Activated CD4-positive, alpha-beta T cell treated with anti-CD3 and anti-CD28 coated beads for 36 hours (primary cell): ENCODE data around the gene ZC3H12C. TPM values are rescaled to one million over a fixed set of nuclear protein-coding genes. Genes with fewer than 3 reads are reported as not detected.
"Not testable (repeated sequence)": the region's sequence is repeated elsewhere in the genome, so short reads cannot be mapped to it uniquely, and the experiment has no call there.

Source experiments
- ATAC-seq: fragments of 200-7000 bp; cut with Tn5 transposase; one replicate; pipeline ENCODE4 v1.10.0; 2021; ENCODE audit warnings: mild to moderate bottlenecking, moderate library complexity
- CTCF ChIA-PET: fragments of 350-600 bp; sonication (Branson Sonifier 250); formaldehyde crosslinking; loops from one replicate; lab custom pipeline; 2021; ENCODE audit warnings: antibody characterized with exemption; lab: Charles Lee
- POLR2A ChIA-PET: fragments of 350-600 bp; sonication (Branson Sonifier 250); formaldehyde crosslinking; loops from one replicate; lab custom pipeline; 2021; ENCODE audit warnings: antibody characterized with exemption, inconsistent platforms; lab: Charles Lee
- DNase-seq: peaks from one replicate; pipeline ENCODE4 v3.0.0-alpha.2; 2020
- H3K27ac Mint-ChIP-seq: one replicate; pipeline ENCODE4 v1.8.0; 2021; ENCODE audit warnings: mixed read lengths
- H3K27me3 Mint-ChIP-seq: one replicate; pipeline ENCODE4 v1.8.0; 2021; ENCODE audit warnings: mixed read lengths
- H3K36me3 Mint-ChIP-seq: one replicate; pipeline ENCODE4 v1.8.0; 2021; ENCODE audit warnings: low read depth, mixed read lengths
- H3K4me1 Mint-ChIP-seq: one replicate; pipeline ENCODE4 v1.8.0; 2021; ENCODE audit warnings: mixed read lengths
- H3K4me3 Mint-ChIP-seq: one replicate; pipeline ENCODE4 v1.8.0; 2021; ENCODE audit warnings: mild to moderate bottlenecking, moderate library complexity, mixed read lengths
- H3K9me3 Mint-ChIP-seq: one replicate; pipeline ENCODE4 v1.8.0; 2021; ENCODE audit warnings: low read depth, mixed read lengths
- intact Hi-C, 2 experiments: fragments of 100-400 bp; cut with DNase I in 1 of 2; cut with micrococcal nuclease in 1 of 2; formaldehyde crosslinking; loops; one replicate each; pipeline versions ENCODE4 v1.14.2 to v1.15.1; 2022 to 2024; cut with DNase I, micrococcal nuclease
- total RNA-seq, 2 experiments: library from RNA; stranded (reverse); gene quantifications; one replicate each; pipeline ENCODE4 v1.2.3, GENCODE V29; 2021

The ZC3H12C gene
- total RNA-seq, 2 experiments from 2014 or later = 1.6 TPM

DNA sequence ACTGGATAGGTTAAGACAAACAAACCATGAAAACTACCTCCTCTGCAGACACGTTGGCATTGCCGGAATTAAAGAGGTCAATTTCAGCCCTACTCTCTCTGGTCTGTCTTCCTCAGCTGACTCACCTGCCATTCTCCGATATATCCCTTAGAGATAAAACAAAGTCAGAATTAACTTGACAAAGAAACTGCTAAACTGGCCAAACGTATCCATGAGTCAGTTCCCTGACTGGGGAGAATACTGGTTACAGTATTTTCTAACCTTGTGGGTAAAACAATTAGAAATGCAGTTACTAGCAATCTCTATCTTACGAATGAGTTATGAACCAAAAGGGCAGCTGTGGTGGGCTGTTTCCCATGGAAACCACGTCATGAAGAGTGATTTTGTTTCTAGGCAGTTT is 107.0 kb downstream of the ZC3H12C start:
- Mint-ChIP-seq H3K27ac (no peak overlapping the region), H3K9me3 (no peaks in the 10 kb centered on the region), H3K4me3 (no peak overlapping the region), H3K4me1 (no peaks in the 10 kb centered on the region), H3K36me3 (no peaks in the 10 kb centered on the region), H3K27me3 (no peaks in the 10 kb centered on the region)
- ATAC-seq = no peak
- intact Hi-C loops = loop anchor here (2.0 to 10.0 kb wide), 3 partner anchors 167 to 1032 kb away; partner anchors contain the start of gene ARHGAP20 (in 1 of the 2)
- CTCF ChIA-PET = interaction anchor here (0.7 to 6.1 kb wide), 18 partner anchors 9 to 1230 kb away, joined by 3 to 85 read pairs (median 10); partner anchors contain the start of gene FDX1
- no peak for DNase-seq
- POLR2A ChIA-PET = no interaction called here

DNA sequence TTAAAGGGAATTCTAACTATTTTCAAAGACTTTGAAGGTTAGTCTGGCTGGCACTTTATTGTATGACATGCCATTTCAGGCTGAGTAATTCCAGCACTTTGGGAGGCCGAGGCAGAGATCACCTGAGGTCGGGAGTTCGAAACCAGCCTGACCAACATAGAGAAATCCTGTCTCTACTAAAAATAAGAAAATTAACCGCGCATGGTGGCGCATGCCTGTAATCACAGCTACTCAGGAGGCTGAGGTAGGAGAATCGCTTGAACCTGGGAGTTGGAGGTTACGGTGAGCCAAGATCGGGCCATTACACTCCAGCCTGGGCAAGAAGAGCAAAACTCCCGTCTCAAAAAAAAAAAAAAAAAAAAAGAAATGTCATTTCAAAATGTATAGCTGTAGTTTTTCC is 107.6 kb downstream of the ZC3H12C start:
- no peak overlapping the region for H3K4me3 Mint-ChIP-seq
- H3K27ac Mint-ChIP-seq = no peak overlapping the region
- no peaks in the 10 kb centered on the region for H3K36me3 Mint-ChIP-seq
- no peak for DNase-seq
- ATAC-seq = no peak
- CTCF ChIA-PET = interaction anchor here (0.7 to 6.1 kb wide), 36 partner anchors 9 to 1229 kb away, joined by 3 to 85 read pairs (median 4); partner anchors contain the start of gene FDX1
- intact Hi-C loops = loop anchor here (1.0 to 10.0 kb wide), 6 partner anchors 166 to 1031 kb away; partner anchors contain the start of gene ARHGAP20 (in 1 of the 2)
- H3K4me1 Mint-ChIP-seq = no peaks in the 10 kb centered on the region
- POLR2A ChIA-PET = no interaction called here
- H3K9me3 Mint-ChIP-seq = no peaks in the 10 kb centered on the region
- H3K27me3 Mint-ChIP-seq = no peaks in the 10 kb centered on the region

DNA sequence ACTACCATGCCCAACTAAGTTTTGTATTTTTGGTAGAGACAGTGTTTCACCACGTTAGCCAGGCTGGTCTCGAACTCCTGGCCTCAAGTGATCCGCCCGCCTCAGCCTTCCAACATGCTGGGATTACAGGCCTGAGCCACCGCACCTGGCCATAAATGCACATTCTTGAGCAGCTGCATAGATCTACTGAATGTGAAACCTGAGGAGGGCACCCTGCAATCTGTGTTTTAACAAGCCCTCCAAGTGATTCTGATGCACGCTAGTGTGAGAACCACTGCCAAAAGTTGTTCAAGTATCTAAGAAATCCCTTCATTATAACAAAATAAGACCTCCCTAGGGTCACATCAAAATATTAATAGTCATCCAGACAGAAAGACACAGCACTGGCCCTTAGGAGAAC is 113.9 kb downstream of the ZC3H12C start:
- Mint-ChIP-seq H3K4me3 (no peak overlapping the region), H3K9me3 (no peaks in the 10 kb centered on the region), H3K4me1 (peaks cover 5% of the 10 kb centered on the region), H3K27ac (no peak overlapping the region), H3K27me3 (no peaks in the 10 kb centered on the region), H3K36me3 (no peaks in the 10 kb centered on the region)
- intact Hi-C loops = loop anchor here in 1 of 2 experiments (10.0 kb wide), 1 partner anchor 508 kb away; the partner anchor contains the start of gene ARHGAP20
- CTCF ChIA-PET = no interaction called here
- DNase-seq (no peak), ATAC-seq (no peak)
- POLR2A ChIA-PET = no interaction called here

DNA sequence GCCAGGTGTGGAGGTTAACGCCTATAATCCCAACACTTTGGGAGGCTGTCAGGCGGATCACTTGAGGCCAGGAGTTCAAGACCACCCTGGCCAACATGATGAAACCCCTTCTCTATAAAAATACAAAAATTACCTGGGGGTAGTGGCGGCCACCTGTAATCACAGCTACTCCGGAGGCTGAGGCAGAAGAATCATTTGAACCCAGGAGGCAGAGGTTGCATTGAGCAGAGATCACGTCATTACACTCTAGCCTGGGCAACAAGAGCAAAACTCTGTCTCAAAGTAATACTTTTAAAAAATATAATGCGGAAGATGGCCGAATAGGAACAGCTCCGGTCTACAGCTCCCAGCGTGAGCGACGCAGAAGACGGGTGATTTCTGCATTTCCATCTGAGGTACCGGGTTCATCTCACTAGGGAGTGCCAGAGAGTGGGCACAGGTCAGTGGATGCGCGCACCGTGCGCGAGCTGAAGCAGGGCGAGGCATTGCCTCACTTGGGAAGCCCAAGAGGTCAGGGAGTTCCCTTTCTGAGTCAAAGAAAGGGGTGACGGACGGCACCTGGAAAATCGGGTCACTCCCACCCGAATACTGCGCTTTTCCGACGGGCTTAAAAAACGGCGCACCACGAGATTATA is 115.6 kb downstream of the ZC3H12C start:
- H3K9me3 Mint-ChIP-seq, H3K4me1 Mint-ChIP-seq, H3K36me3 Mint-ChIP-seq, POLR2A ChIA-PET, H3K27me3 Mint-ChIP-seq, ATAC-seq, H3K27ac Mint-ChIP-seq: not testable (repeated sequence)
- peak overlapping the region; percentile 68 for H3K4me3 Mint-ChIP-seq
- DNase-seq = peak; percentile 54
- CTCF ChIA-PET = interaction anchor here (0.5 to 1.1 kb wide), 3 partner anchors 140 to 169 kb away, joined by 3 to 4 read pairs (median 3); no protein-coding TSS in a partner anchor
- intact Hi-C loops = loop anchor here in 1 of 2 experiments (10.0 kb wide), 1 partner anchor 506 kb away; the partner anchor contains the start of gene ARHGAP20

- H3K4me1 Mint-ChIP-seq, DNase-seq, H3K36me3 Mint-ChIP-seq, ATAC-seq, H3K9me3 Mint-ChIP-seq, H3K27me3 Mint-ChIP-seq, CTCF ChIA-PET, H3K27ac Mint-ChIP-seq, POLR2A ChIA-PET: not testable (repeated sequence)
- intact Hi-C loops = loop anchor here in 1 of 2 experiments (10.0 kb wide), 1 partner anchor 505 kb away; the partner anchor contains the start of gene ARHGAP20
- H3K4me3 Mint-ChIP-seq = peak overlapping the region; percentile 68
Observed at GRCh38 chr11:110209313-110209694, 116.1 kb downstream of the ZC3H12C start.

GRCh38 chr11:110217223-110217877 is 124.2 kb downstream of the ZC3H12C start:
- no peaks in the 10 kb centered on the region for H3K27me3 Mint-ChIP-seq

DNA sequence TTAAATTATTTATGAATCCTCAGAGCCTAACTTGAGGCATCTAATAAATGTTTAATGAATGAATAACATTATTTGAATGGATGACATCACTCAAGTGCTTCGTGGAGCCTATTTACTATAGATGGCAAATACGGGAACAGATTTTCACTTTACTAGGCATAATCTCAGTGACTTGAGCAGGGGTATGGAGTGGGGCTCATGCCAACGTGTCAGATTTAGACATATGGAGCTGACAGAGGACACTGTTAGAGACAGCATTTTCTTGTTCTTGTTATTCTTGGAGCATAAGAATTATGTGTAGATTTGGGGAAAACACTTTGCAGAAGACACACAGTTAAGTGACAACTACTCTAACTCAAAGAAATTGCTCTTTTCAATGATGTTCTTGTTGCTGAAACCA is 124.7 kb downstream of the ZC3H12C start:
- ChIA-PET POLR2A (no interaction called here), CTCF (no interaction called here)
- Mint-ChIP-seq H3K27ac (no peak overlapping the region), H3K4me3 (no peak overlapping the region), H3K4me1 (no peaks in the 10 kb centered on the region), H3K9me3 (no peaks in the 10 kb centered on the region), H3K36me3 (no peaks in the 10 kb centered on the region), H3K27me3 (no peaks in the 10 kb centered on the region)
- DNase-seq (no peak), ATAC-seq (no peak)
- intact Hi-C loops = no loop called here

More at GRCh38 chr11:110217223-110217877, 124.2 kb downstream of the ZC3H12C start:
- Mint-ChIP-seq H3K4me1 (no peaks in the 10 kb centered on the region), H3K27ac (no peak overlapping the region), H3K9me3 (no peaks in the 10 kb centered on the region), H3K36me3 (no peaks in the 10 kb centered on the region), H3K4me3 (no peak overlapping the region)
- intact Hi-C loops = no loop called here
- ChIA-PET POLR2A (no interaction called here), CTCF (no interaction called here)
- peak; percentile 51 for ATAC-seq
- no peak for DNase-seq

GRCh38 chr11:110219006-110219785 is 126.0 kb downstream of the ZC3H12C start:
- H3K27me3 Mint-ChIP-seq = no peaks in the 10 kb centered on the region
- ATAC-seq (no peak), DNase-seq (no peak)
- intact Hi-C loops = no loop called here
- POLR2A ChIA-PET = no interaction called here
- no peak overlapping the region for H3K4me3 Mint-ChIP-seq
- CTCF ChIA-PET = interaction anchor here (2.1 kb wide), 1 partner anchor 9 kb away, joined by 7 read pairs; no protein-coding TSS in a partner anchor
- H3K27ac Mint-ChIP-seq = no peak overlapping the region
- H3K4me1 Mint-ChIP-seq = no peaks in the 10 kb centered on the region
- no peaks in the 10 kb centered on the region for H3K9me3 Mint-ChIP-seq
- H3K36me3 Mint-ChIP-seq = peaks cover 1% of the 10 kb centered on the region

Other genes with a start within 250 kb of the ZC3H12C start
- gene RDX, start 203.2 kb downstream of the ZC3H12C start, total RNA-seq = 10 to 100 TPM; 53.9 to 61.7 TPM